Panc1 (cell line): ENCODE results near the gene MDM1. TPM values are rescaled to one million over a fixed set of nuclear protein-coding genes. Genes with fewer than 3 reads are reported as not detected.

Experiments
- ATAC-seq: fragments of 200-7000 bp; cut with Tn5 transposase; 2 replicates; pipeline ENCODE4 v1.9.1; 2020; ENCODE audit warnings: mild to moderate bottlenecking, moderate library complexity
- BruUV-seq: library from RNA; stranded (reverse); fragments of 400-500 nt; replicated peaks from 2 replicates; lab custom pipeline; 2021; lab: Mats Ljungman, UMichigan
- CTCF ChIA-PET: fragments of 300-600 bp; sonication (Branson Sonifier 250); formaldehyde crosslinking; loops from one replicate; lab custom pipeline; 2022; ENCODE audit warnings: antibody characterized with exemption; lab: Charles Lee
- POLR2A ChIA-PET: fragments of 300-600 bp; sonication (Branson Sonifier 250); formaldehyde crosslinking; loops from one replicate; lab custom pipeline; 2022; ENCODE audit warnings: antibody characterized with exemption; lab: Charles Lee
- DNase-seq: peaks from one replicate; pipeline ENCODE4 v3.0.0-alpha.2; 2010; ENCODE audit warnings: low read depth, low spot score
- H3K27ac ChIP-seq: 2 replicates; pipeline ENCODE4 v1.5.1; 2011; ENCODE audit warnings: mild to moderate bottlenecking, low read length, inconsistent platforms
- H3K27me3 ChIP-seq: fragments of 200-500 bp; sonication (Bioruptor generic); 2 replicates; pipeline ENCODE4 v1.6.0; 2014; ENCODE audit warnings: low read length, inconsistent platforms; ENCODE audit not compliant: control insufficient read depth, insufficient read depth
- H3K36me3 ChIP-seq: fragments of 200-500 bp; sonication (Bioruptor generic); 2 replicates; pipeline ENCODE4 v1.5.1; 2014; ENCODE audit warnings: inconsistent platforms, mild to moderate bottlenecking, low read length, moderate library complexity; ENCODE audit not compliant: control insufficient read depth, insufficient read depth
- H3K4me1 ChIP-seq: 2 replicates; pipeline ENCODE4 v1.5.1; 2011; ENCODE audit warnings: inconsistent platforms, mild to moderate bottlenecking, low read length, moderate library complexity; ENCODE audit not compliant: control insufficient read depth, insufficient read depth
- H3K4me3 ChIP-seq, 2 experiments: 2 replicates each; pipeline ENCODE4 v1.5.1; 2011 to 2012; ENCODE audit warnings: low read depth in 2 of 2, low read length in 2 of 2, mild to moderate bottlenecking in 2 of 2, inconsistent platforms in 1 of 2, moderate library complexity in 1 of 2
- H3K9me3 ChIP-seq: fragments of 200-500 bp; sonication (Bioruptor generic); 2 replicates; pipeline ENCODE4 v1.5.1; 2014; ENCODE audit warnings: low read depth, mild to moderate bottlenecking, inconsistent platforms, low read length, moderate library complexity; ENCODE audit not compliant: control insufficient read depth, insufficient read depth
- CTCF ChIP-seq: fragments of 450-650 bp; IDR thresholded peaks from 2 replicates; pipeline ENCODE4 v1.5.1; 2017; ENCODE audit warnings: mild to moderate bottlenecking
- POLR2AphosphoS5 ChIP-seq: IDR thresholded peaks from 2 replicates; pipeline ENCODE4 v1.6.1; 2012; ENCODE audit warnings: mild to moderate bottlenecking, low read depth, low read length, moderate library complexity
- REST ChIP-seq, 2 experiments: IDR thresholded peaks; 2 replicates each; pipeline ENCODE4 v1.6.1; 2011 to 2012; ENCODE audit warnings: low read depth in 2 of 2, control low read depth in 1 of 2, low read length in 1 of 2, mild to moderate bottlenecking in 1 of 2, moderate library complexity in 1 of 2; ENCODE audit not compliant: insufficient read depth in 1 of 2
- SIN3A ChIP-seq: IDR thresholded peaks from 2 replicates; pipeline ENCODE4 v1.6.1; 2012; ENCODE audit warnings: low read depth, mild to moderate bottlenecking, low read length, moderate library complexity, borderline replicate concordance; ENCODE audit not compliant: insufficient read depth
- TCF7L2 ChIP-seq: IDR thresholded peaks from 2 replicates; pipeline ENCODE4 v1.6.1; 2011; ENCODE audit warnings: mild to moderate bottlenecking, low read depth, low read length, inconsistent platforms
- in situ Hi-C: cut with HindIII; loops from 2 replicates; pipeline ENCODE4 v1.10.0; 2016; ENCODE audit warnings: low sequenced_read_pairs, low pct_unique_long_range_greater_than_20kb
- intact Hi-C: fragments of 100-400 bp; cut with micrococcal nuclease; formaldehyde crosslinking; loops from one replicate; pipeline ENCODE4 v1.10.0; 2022; ENCODE audit not compliant: unreplicated experiment
- total RNA-seq: library from RNA; stranded (reverse); gene quantifications from one replicate; pipeline ENCODE4 v1.2.1, GENCODE V29; 2021; ENCODE audit not compliant: unreplicated experiment

MDM1 gene
- total RNA-seq, 1 experiment from 2014 or later: 17.8 TPM

- peak overlapping the region; percentile 71; the same call in 1 of the 2 replicates for H3K27ac ChIP-seq
Observed at GRCh38 chr12:68374307-68374982, 42.3 kb upstream of the MDM1 start.

GRCh38 chr12:68370667-68371066 is 38.5 kb upstream of the MDM1 start:
- Histone ChIP-seq H3K4me1 (peaks cover 23% of the 10 kb centered on the region), H3K9me3 (no peaks in the 10 kb centered on the region), H3K4me3 (no peak overlapping the region), H3K27me3 (no peaks in the 10 kb centered on the region), H3K36me3 (no peaks in the 10 kb centered on the region), H3K27ac (peak overlapping the region; percentile 48; the same call in 1 of the 2 replicates)
- no TSS peak for BruUV-seq
- intact Hi-C loops (no loop called here), in situ Hi-C loops (no loop called here)
- ChIA-PET POLR2A (no interaction called here), CTCF (no interaction called here)
- no peak for TF ChIP-seq TCF7L2
- TF ChIP-seq CTCF: no peak
- no peak for TF ChIP-seq POLR2AphosphoS5
- no peak for TF ChIP-seq SIN3A
- no peak for TF ChIP-seq REST (IDR thresholded peaks at IDR 0.05; ENCODE audit: insufficient read depth in 1 of 2, low read depth in 2 of 2, low read length in 1 of 2)
- DNase-seq (no peak), ATAC-seq (no peak)

More at GRCh38 chr12:68374307-68374982, 42.3 kb upstream of the MDM1 start:
- Histone ChIP-seq H3K4me3 (no peak overlapping the region), H3K36me3 (no peaks in the 10 kb centered on the region), H3K4me1 (peaks cover 20% of the 10 kb centered on the region), H3K9me3 (no peaks in the 10 kb centered on the region), H3K27me3 (no peaks in the 10 kb centered on the region)
- ChIA-PET CTCF (no interaction called here), POLR2A (no interaction called here)
- in situ Hi-C loops (no loop called here), intact Hi-C loops (no loop called here)
- DNase-seq (no peak), ATAC-seq (peak; percentile 64; the same call in 1 of the 2 replicates)
- BruUV-seq: no TSS peak
- TF ChIP-seq REST (IDR thresholded peaks at IDR 0.05; ENCODE audit: insufficient read depth in 1 of 2, low read depth in 2 of 2, low read length in 1 of 2) (no peak), POLR2AphosphoS5 (no peak), TCF7L2 (no peak), SIN3A (no peak), CTCF (no peak)
